Retina (tissue), 1 donor: ENCODE results near the gene KCNK13.

Source experiments
- DNase-seq: peaks from one replicate; pipeline ENCODE4 v3.0.0-alpha.2; 2016

KCNK13 gene

GRCh38 chr14:90137807-90138206 lies 76.0 kb downstream of the KCNK13 start:
- DNase-seq = no peak

- no peak for DNase-seq
Observed at GRCh38 chr14:90139199-90139598, 77.4 kb downstream of the KCNK13 start.

- no peak for DNase-seq
Observed at GRCh38 chr14:90140298-90140955, 78.6 kb downstream of the KCNK13 start.

- DNase-seq = no peak
Observed at GRCh38 chr14:90140956-90141316, 79.1 kb downstream of the KCNK13 start.

- no peak for DNase-seq
Observed at GRCh38 chr14:90153429-90153828, 91.6 kb downstream of the KCNK13 start.

GRCh38 chr14:90154110-90154509 lies 92.3 kb downstream of the KCNK13 start:
- no peak for DNase-seq

- no peak for DNase-seq
Observed at GRCh38 chr14:90159146-90159545, 97.4 kb downstream of the KCNK13 start.

GRCh38 chr14:90159688-90160087 lies 97.9 kb downstream of the KCNK13 start:
- no peak for DNase-seq

- DNase-seq = no peak
Observed at GRCh38 chr14:90161129-90161528, 99.3 kb downstream of the KCNK13 start.

- DNase-seq = no peak
Observed at GRCh38 chr14:90168425-90169105, 106.8 kb downstream of the KCNK13 start.

GRCh38 chr14:90175631-90176030 lies 113.8 kb downstream of the KCNK13 start:
- no peak for DNase-seq

- no peak for DNase-seq
Observed at GRCh38 chr14:90177539-90178189, 115.9 kb downstream of the KCNK13 start.

- DNase-seq = no peak
Observed at GRCh38 chr14:90179357-90179756, 117.6 kb downstream of the KCNK13 start.

GRCh38 chr14:90179809-90180779 lies 118.3 kb downstream of the KCNK13 start:
- DNase-seq = no peak

- no peak for DNase-seq
Observed at GRCh38 chr14:90184094-90184493, 122.3 kb downstream of the KCNK13 start.

- no peak for DNase-seq
Observed at GRCh38 chr14:90184571-90185266, 122.9 kb downstream of the KCNK13 start.

GRCh38 chr14:90188588-90188987 lies 126.8 kb downstream of the KCNK13 start:
- no peak for DNase-seq

GRCh38 chr14:90191154-90191553 lies 129.4 kb downstream of the KCNK13 start:
- DNase-seq = no peak

GRCh38 chr14:90191585-90191984 lies 129.8 kb downstream of the KCNK13 start:
- DNase-seq = no peak

GRCh38 chr14:90193925-90194324 lies 132.1 kb downstream of the KCNK13 start:
- DNase-seq = no peak

- no peak for DNase-seq
Observed at GRCh38 chr14:90194706-90195105, 132.9 kb downstream of the KCNK13 start.

GRCh38 chr14:90198541-90199060 lies 136.8 kb downstream of the KCNK13 start:
- DNase-seq = no peak
